Choroid plexus epithelial cell (primary cell): Measurements from ENCODE around the gene CLSTN3.

Source experiments
- DNase-seq: peaks from one replicate; pipeline ENCODE4 v3.0.0-alpha.2; 2010; ENCODE audit warnings: low read depth
- H3K4me3 ChIP-seq: 2 replicates; pipeline ENCODE4 v1.5.1; 2011; ENCODE audit warnings: low read depth, mild to moderate bottlenecking, control low read depth, low read length, moderate library complexity
- CTCF ChIP-seq: conservative IDR thresholded peaks from 2 replicates; pipeline ENCODE4 v1.5.1; 2011; ENCODE audit warnings: low read depth, mild to moderate bottlenecking, control low read depth, inconsistent platforms, low read length, moderate library complexity

The CLSTN3 gene

GRCh38 chr12:7142809-7143465 is 12.8 kb downstream of the CLSTN3 start:
- H3K4me3 ChIP-seq = no peak overlapping the region
- no peak for TF ChIP-seq CTCF
- DNase-seq = no peak

- no peak overlapping the region for H3K4me3 ChIP-seq
- no peak for TF ChIP-seq CTCF
- DNase-seq = no peak
These were observed 13.4 kb downstream of the CLSTN3 start for GRCh38 chr12:7143564-7143963.

DNA sequence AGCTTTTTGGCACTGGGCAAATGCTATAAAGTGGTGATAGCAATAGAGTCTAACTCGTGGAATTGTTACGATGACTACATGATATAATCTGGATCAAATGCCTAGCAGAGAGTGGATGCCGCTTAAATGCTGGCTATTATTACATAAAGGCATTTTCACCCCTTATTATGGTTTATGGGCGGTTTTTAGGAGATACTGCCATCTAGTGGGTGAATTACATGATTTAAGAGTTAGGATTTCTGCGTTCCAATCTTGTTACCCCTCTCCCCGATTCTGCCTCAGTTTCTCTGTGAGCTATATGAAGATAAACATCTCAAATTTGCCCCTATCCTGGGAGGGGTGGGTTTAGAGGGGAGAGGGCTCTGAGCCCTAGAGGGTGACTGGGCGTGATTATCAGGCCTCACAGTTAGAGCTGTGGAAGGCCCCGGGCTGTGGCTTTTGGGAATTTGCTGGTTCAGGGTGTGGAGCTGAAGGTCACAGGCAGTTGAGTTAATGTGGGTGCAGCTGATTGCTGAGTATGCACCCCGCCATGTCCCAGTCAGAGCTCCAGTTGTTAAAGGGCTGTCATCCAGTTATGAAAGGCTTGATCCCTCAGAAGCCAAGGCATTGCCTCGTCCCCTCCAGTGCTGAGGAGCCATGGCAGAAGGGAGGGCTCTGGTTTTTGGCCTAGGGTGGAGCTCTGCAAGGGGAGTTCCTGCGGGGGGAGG is 14.4 kb downstream of the CLSTN3 start:
- DNase-seq = peak; percentile 68
- TF ChIP-seq CTCF = peak; percentile 63
- H3K4me3 ChIP-seq = no peak overlapping the region

- no peak for TF ChIP-seq CTCF
- no peak overlapping the region for H3K4me3 ChIP-seq
- DNase-seq = no peak
These were observed 15.5 kb downstream of the CLSTN3 start for GRCh38 chr12:7145671-7146070.

DNA sequence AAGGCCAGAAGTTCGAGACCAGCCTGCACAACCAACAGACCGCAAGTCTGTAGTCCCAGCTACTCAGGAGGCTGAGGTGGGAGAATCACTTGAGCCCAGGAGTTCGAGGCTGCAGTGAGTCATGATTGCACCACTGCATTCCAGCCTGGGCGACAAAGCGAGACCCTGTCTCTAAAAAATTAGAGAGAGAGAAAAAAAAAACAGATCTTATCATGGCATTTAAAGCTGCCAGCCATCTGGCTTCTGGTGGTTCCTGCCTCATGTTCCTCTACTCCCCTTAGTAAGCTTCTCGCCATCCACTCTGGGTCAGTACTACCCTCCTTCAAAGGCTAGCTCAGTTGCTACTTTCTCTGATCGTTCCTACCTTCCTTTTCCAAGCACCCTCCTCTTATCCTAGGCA is 16.1 kb downstream of the CLSTN3 start:
- DNase-seq = no peak
- no peak overlapping the region for H3K4me3 ChIP-seq
- no peak for TF ChIP-seq CTCF

GRCh38 chr12:7146906-7147305 is 16.7 kb downstream of the CLSTN3 start:
- no peak for TF ChIP-seq CTCF
- no peak overlapping the region for H3K4me3 ChIP-seq
- DNase-seq = no peak

DNA sequence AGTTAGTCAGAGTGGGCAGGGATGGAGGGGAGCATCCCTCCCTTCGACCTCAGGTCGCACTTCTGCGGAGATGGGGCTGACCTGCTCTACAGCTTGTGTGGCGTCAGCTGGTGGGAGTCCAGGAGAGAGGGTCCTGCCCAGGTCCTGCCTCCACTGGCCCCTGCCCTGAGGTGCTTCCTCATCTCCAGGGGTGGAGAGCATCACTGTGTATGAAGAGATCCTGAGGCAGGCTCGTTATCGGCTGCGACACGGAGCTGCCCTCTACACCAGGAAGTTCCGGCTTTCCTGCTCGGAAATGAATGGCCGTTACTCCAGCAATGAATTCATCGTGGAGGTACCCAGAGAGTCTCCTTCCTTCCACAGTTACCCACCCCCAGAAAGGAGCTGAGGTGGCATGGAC is 20.2 kb downstream of the CLSTN3 start:
- no peak for DNase-seq
- H3K4me3 ChIP-seq = no peak overlapping the region
- TF ChIP-seq CTCF = no peak
